Measurements from ENCODE around the gene MN1. TPM values are rescaled to one million over a fixed set of nuclear protein-coding genes. Genes with fewer than 3 reads are reported as not detected.

The MN1 gene
- total and polyA plus RNA-seq, 2 of the 8 experiments (the other 6 are each of a cell fraction or from before 2014, with no cell fraction given): 3.1 to 4.9 TPM

- 89% methylated on average over 8 of the region's 9 CpGs; no CpG with 5 or more reads in 1 of the 2 experiments for WGBS, 2 experiments (ENCODE audit: extremely low coverage in 1 of 2, insufficient coverage in 1 of 2, insufficient read length in 1 of 2, insufficient replicate concordance in 2 of 2, low coverage in 1 of 2, low lambda C conversion rate in 2 of 2, missing lambda C conversion rate in 1 of 2)
- peak overlapping the region; percentile 94 for H2AK5ac ChIP-seq (ENCODE audit: low read depth, low read length)
- TF ChIP-seq KDM1A (IDR thresholded peaks at IDR 0.05; ENCODE audit: borderline replicate concordance, low read length) (no peak), RAD21 (IDR thresholded peaks at IDR 0.05 in 1 of 2, conservative IDR thresholded peaks at IDR 0.05 in 1 of 2; ENCODE audit: low read depth in 2 of 2, low read length in 2 of 2) (no peak), EZH2 (IDR thresholded peaks at IDR 0.05; ENCODE audit: low read depth, low read length, severe bottlenecking) (no peak), NANOG (IDR thresholded peaks at IDR 0.05; ENCODE audit: insufficient read depth, low read depth, low read length, poor library complexity, severe bottlenecking) (no peak), SIN3A (conservative IDR thresholded peaks at IDR 0.05 in 1 of 2, IDR thresholded peaks at IDR 0.05 in 1 of 2; ENCODE audit: low read depth in 1 of 2, low read length in 2 of 2) (no peak), SP4 (IDR thresholded peaks at IDR 0.05; ENCODE audit: low read length) (no peak), JUN (IDR thresholded peaks at IDR 0.05; ENCODE audit: low read depth, low read length) (no peak)
- TF ChIP-seq, protein P1, sequence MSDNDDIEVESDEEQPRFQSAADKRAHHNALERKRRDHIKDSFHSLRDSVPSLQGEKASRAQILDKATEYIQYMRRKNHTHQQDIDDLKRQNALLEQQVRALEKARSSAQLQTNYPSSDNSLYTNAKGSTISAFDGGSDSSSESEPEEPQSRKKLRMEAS (IDR thresholded peaks at IDR 0.05): no peak
- TF ChIP-seq, protein P2, sequence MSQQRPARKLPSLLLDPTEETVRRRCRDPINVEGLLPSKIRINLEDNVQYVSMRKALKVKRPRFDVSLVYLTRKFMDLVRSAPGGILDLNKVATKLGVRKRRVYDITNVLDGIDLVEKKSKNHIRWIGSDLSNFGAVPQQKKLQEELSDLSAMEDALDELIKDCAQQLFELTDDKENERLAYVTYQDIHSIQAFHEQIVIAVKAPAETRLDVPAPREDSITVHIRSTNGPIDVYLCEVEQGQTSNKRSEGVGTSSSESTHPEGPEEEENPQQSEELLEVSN (IDR thresholded peaks at IDR 0.05): no peak
- CTCF ChIA-PET (ENCODE audit: partially characterized antibody): interaction anchor here (1.5 to 1.8 kb wide), 4 partner anchors 11 to 74 kb away, joined by 3 to 5 read pairs (median 4); no protein-coding TSS in a partner anchor
- H3K79me1 ChIP-seq (ENCODE audit: low read depth, low read length): no peaks in the 10 kb centered on the region
- no peaks in the 10 kb centered on the region for H4K20me1 ChIP-seq (replicated peaks in 1 of 2; ENCODE audit: control insufficient read depth in 1 of 2, insufficient read depth in 2 of 2, low read length in 2 of 2)
- H2BK5ac ChIP-seq (ENCODE audit: low read depth, low read length): 0 out of 2 replicates have a peak overlapping the region, but pooled peaks have one; percentile 79
- H3K14ac ChIP-seq (ENCODE audit: insufficient read length): no peak overlapping the region
- H2BK20ac ChIP-seq (ENCODE audit: low read length): peak overlapping the region; percentile 77; the same call in 1 of the 2 replicates
- H3K4me2 ChIP-seq (ENCODE audit: insufficient read depth in 1 of 2, low read depth in 2 of 2, low read length in 2 of 2): no peak overlapping the region; a peak in 1 of 4 replicates
- H3K27ac ChIP-seq (ENCODE audit: low read depth, low read length): no peak overlapping the region
- FAIRE-seq: no peak
- no peaks in the 10 kb centered on the region; the same call in 1 of the 2 replicates for H3K23me2 ChIP-seq (ENCODE audit: low read depth, low read length)
- no peak overlapping the region for H3K56ac ChIP-seq (replicated peaks; ENCODE audit: insufficient read length, low read depth, low read length)
- no peak overlapping the region for H3K4ac ChIP-seq (replicated peaks; ENCODE audit: insufficient read length, low read depth, low read length)
- no peaks in the 10 kb centered on the region for H3K36me3 ChIP-seq (ENCODE audit: control insufficient read depth in 2 of 4, insufficient read depth in 4 of 4, low read length in 3 of 4)
- no peaks in the 10 kb centered on the region for H3K79me2 ChIP-seq (ENCODE audit: control insufficient read depth in 1 of 2, insufficient read depth in 2 of 2, low read length in 2 of 2)
- no peak overlapping the region for H3K9ac ChIP-seq (replicated peaks in 1 of 4; ENCODE audit: extremely low read depth in 1 of 4, low read depth in 3 of 4, low read length in 3 of 4)
- H4K5ac ChIP-seq (ENCODE audit: insufficient read length, low read depth, low read length): no peak overlapping the region
- POLR2A ChIA-PET (ENCODE audit: partially characterized antibody): interaction anchor here (1.2 to 1.5 kb wide), 4 partner anchors 8 to 70 kb away, joined by 4 to 5 read pairs (median 5); no protein-coding TSS in a partner anchor
- no peak overlapping the region for H2BK15ac ChIP-seq (ENCODE audit: low read length)
- H2AFZ ChIP-seq (ENCODE audit: low read length): no peak overlapping the region
- no peak overlapping the region for H3K18ac ChIP-seq (ENCODE audit: extremely low read depth, low read length)
- H3K9me3 ChIP-seq (ENCODE audit: insufficient read depth in 2 of 2, low read depth in 1 of 2, low read length in 1 of 2): no peaks in the 10 kb centered on the region
- H3K23ac ChIP-seq (ENCODE audit: insufficient read length): no peak overlapping the region
- H3K4me3 ChIP-seq (ENCODE audit: extremely low read depth in 1 of 4, insufficient read depth in 2 of 4, low read depth in 3 of 4, low read length in 4 of 4): no peak overlapping the region
- H4K8ac ChIP-seq (ENCODE audit: extremely low read depth, insufficient read depth, low read length): no peak overlapping the region; the same call in 1 of the 2 replicates
- peak overlapping the region; percentile 15 for H4K91ac ChIP-seq (replicated peaks; ENCODE audit: insufficient read length, low read length)
- peaks cover 11 to 32% (median 23%) of the 10 kb centered on the region in 4 experiments for H3K4me1 ChIP-seq (replicated peaks in 1 of 4; ENCODE audit: control insufficient read depth in 3 of 4, insufficient read depth in 4 of 4, low read length in 3 of 4)
- H2BK12ac ChIP-seq (ENCODE audit: low read depth, low read length): peak overlapping the region; percentile 73
- no peak for DNase-seq (ENCODE audit: low read depth in 1 of 2, low spot score in 2 of 2)
- H3K27me3 ChIP-seq (replicated peaks in 1 of 4; ENCODE audit: control insufficient read depth in 3 of 4, extremely low read depth in 1 of 4, insufficient read depth in 3 of 4, low read length in 3 of 4): peaks cover 0 to 3% (median 0%) of the 10 kb centered on the region in 4 experiments; a peak in 1 of 7 replicates
- no peak overlapping the region for H2BK120ac ChIP-seq (replicated peaks; ENCODE audit: low read depth, low read length)
Measured at GRCh38 chr22:27751277-27752070, 50.1 kb downstream of the MN1 start.
